ENCODE data around the gene GALNT10. TPM values are rescaled to one million over a fixed set of nuclear protein-coding genes. Genes with fewer than 3 reads are reported as not detected.

The GALNT10 gene
- total and polyA plus RNA-seq, 3 donors from 2014 or later: 15.7 to 19.3 (median 17.2) TPM

DNA sequence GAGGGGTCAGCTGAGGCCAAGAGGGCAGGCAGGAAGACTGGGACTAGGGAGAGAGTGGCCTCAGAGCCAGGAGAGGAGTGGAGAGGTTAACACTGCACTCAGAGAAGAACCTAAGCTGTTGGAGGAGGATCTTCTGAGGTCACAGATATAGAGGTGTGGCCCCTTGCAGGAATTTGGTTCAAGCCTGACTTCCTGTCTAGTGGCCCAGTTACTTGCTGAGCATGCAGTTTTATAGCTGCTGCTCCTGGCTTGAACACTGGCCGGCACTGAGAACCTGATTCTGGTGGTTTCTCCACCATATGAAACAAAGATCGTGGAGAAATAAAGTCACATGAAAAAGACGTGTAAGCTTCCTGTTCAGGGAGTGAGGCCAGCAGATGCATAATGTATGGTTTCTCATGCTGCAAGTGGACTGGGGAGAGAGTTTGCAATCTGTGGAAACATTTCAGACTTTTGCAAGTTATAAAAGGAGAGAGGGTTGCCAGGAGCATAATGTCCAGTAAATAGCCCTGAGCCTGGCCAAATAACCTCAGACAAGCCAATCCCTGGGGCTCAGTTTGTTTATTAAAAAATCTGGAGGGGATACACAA, 82.6 kb downstream of the GALNT10 start:
- H3K36me3 ChIP-seq (ENCODE audit: low read depth, missing control alignments): no peaks in the 10 kb centered on the region
- 18 to 34% methylated on average over 3 of the region's 3 CpGs for WGBS, 2 donors
- DNase-seq: peak; percentile 62
- no peak overlapping the region for H3K4me3 ChIP-seq
- no peak for TF ChIP-seq POLR2A (IDR thresholded peaks at IDR 0.05)
- TF ChIP-seq, protein P1, sequence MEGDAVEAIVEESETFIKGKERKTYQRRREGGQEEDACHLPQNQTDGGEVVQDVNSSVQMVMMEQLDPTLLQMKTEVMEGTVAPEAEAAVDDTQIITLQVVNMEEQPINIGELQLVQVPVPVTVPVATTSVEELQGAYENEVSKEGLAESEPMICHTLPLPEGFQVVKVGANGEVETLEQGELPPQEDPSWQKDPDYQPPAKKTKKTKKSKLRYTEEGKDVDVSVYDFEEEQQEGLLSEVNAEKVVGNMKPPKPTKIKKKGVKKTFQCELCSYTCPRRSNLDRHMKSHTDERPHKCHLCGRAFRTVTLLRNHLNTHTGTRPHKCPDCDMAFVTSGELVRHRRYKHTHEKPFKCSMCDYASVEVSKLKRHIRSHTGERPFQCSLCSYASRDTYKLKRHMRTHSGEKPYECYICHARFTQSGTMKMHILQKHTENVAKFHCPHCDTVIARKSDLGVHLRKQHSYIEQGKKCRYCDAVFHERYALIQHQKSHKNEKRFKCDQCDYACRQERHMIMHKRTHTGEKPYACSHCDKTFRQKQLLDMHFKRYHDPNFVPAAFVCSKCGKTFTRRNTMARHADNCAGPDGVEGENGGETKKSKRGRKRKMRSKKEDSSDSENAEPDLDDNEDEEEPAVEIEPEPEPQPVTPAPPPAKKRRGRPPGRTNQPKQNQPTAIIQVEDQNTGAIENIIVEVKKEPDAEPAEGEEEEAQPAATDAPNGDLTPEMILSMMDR (IDR thresholded peaks at IDR 0.05): no peak
- peaks cover 30% of the 10 kb centered on the region for H3K4me1 ChIP-seq
- intact Hi-C loops (cut with DNase I; ENCODE audit: low total_unique reads): no loop called here
- peak overlapping the region in 1 of 2 donors; percentile 54 for H3K27ac ChIP-seq
- no peaks in the 10 kb centered on the region for H3K27me3 ChIP-seq
- H3K9me3 ChIP-seq: no peaks in the 10 kb centered on the region

DNA sequence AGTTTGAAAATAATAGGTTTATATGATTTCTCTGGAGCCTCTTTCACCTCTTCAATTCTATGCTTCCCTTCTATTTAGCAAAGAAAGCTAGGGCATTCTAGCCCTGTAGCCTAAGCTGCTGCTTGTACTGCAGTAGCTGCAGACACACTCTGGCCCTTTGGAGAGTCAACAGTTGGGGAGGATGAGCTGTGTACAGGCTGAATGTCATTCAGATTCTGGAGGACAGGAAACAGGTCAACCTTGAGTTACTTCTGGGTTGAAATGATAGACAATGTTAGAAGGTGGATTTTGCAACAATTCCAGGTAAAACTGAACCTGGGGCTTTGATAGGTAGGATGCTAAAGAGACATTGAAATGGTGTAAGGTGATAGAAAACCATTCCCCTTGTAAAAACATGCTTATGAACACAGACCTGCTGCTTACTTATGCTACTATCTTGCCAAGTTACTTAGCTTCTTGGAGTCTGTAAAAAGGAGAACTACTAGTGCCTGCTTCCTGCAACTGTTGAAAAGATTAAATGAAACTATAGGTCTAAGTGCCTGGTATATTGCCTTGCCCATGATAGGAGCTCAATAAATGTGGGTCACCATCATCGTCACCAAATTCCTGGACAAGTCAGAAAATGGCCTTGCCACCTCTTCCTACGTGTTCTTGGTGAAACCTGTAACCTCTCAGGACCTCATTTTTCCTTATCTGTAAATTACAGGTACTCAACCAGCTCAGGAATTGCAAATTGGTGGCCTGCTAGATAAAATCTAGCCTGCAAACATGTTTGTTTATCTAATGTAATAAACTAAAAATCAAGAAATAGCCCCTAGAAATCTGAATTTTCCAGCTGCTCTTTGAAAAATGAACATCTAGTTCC, 83.7 kb downstream of the GALNT10 start:
- intact Hi-C loops (cut with DNase I; ENCODE audit: low total_unique reads): no loop called here
- WGBS, 2 donors: 85 to 91% methylated on average over 2 of the region's 2 CpGs
- H3K4me1 ChIP-seq: peaks cover 30% of the 10 kb centered on the region
- no peak for DNase-seq
- H3K4me3 ChIP-seq: no peak overlapping the region
- H3K27ac ChIP-seq: peak overlapping the region in 1 of 2 donors; percentile 11
- TF ChIP-seq, protein P1 (IDR thresholded peaks at IDR 0.05): no peak
- TF ChIP-seq POLR2A (IDR thresholded peaks at IDR 0.05): no peak
- no peaks in the 10 kb centered on the region for H3K27me3 ChIP-seq
- no peaks in the 10 kb centered on the region for H3K9me3 ChIP-seq
- no peaks in the 10 kb centered on the region for H3K36me3 ChIP-seq (ENCODE audit: low read depth, missing control alignments)

DNA sequence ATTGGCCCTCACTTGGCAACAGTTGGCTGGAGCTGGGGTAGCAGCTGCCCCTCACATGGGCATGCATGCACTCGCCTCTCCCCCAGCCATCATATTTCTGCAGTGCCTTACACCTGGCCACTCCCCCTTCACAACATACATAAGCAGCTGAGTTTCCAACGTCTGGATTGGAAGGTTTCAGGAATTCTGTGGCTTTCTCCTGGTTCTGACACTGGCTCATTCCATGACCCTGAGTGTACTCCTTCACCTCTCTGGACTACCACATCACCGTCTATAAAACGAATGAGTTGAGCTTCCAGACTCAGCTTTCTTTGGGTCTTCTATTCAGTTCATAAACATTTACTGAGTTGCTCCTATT, 84.3 kb downstream of the GALNT10 start:
- peaks cover 30% of the 10 kb centered on the region for H3K4me1 ChIP-seq
- intact Hi-C loops (cut with DNase I; ENCODE audit: low total_unique reads): no loop called here
- no peak for DNase-seq
- TF ChIP-seq, protein P1 (IDR thresholded peaks at IDR 0.05): no peak
- H3K27ac ChIP-seq: no peak overlapping the region
- H3K27me3 ChIP-seq: no peaks in the 10 kb centered on the region
- no peaks in the 10 kb centered on the region for H3K9me3 ChIP-seq
- H3K4me3 ChIP-seq: no peak overlapping the region
- H3K36me3 ChIP-seq (ENCODE audit: low read depth, missing control alignments): no peaks in the 10 kb centered on the region
- WGBS, 2 donors: 63 to 70% methylated on average over 4 of the region's 4 CpGs

- no peak overlapping the region for H3K27ac ChIP-seq
- no peaks in the 10 kb centered on the region for H3K27me3 ChIP-seq
- H3K4me3 ChIP-seq: no peak overlapping the region
- no peaks in the 10 kb centered on the region for H3K36me3 ChIP-seq (ENCODE audit: low read depth, missing control alignments)
- H3K4me1 ChIP-seq: peaks cover 30% of the 10 kb centered on the region
- TF ChIP-seq POLR2A (IDR thresholded peaks at IDR 0.05): no peak
- TF ChIP-seq, protein P1 (IDR thresholded peaks at IDR 0.05): no peak
- H3K9me3 ChIP-seq: no peaks in the 10 kb centered on the region
- intact Hi-C loops (cut with DNase I; ENCODE audit: low total_unique reads): no loop called here
- DNase-seq: no peak
- WGBS, 2 donors: 87 to 93% methylated on average over 3 of the region's 3 CpGs
Observed at GRCh38 chr5:154275566-154275965, 85.0 kb downstream of the GALNT10 start.
